GM12801 (cell line): ENCODE results near the gene RAB11B.

Experiments
- TF ChIP-seq, protein P1 (sequence below): IDR thresholded peaks from one replicate; pipeline ENCODE4 v1.5.1; 2011; ENCODE audit warnings: control low read depth; ENCODE audit not compliant: insufficient read length; ENCODE audit errors: extremely low read depth

The RAB11B gene

DNA sequence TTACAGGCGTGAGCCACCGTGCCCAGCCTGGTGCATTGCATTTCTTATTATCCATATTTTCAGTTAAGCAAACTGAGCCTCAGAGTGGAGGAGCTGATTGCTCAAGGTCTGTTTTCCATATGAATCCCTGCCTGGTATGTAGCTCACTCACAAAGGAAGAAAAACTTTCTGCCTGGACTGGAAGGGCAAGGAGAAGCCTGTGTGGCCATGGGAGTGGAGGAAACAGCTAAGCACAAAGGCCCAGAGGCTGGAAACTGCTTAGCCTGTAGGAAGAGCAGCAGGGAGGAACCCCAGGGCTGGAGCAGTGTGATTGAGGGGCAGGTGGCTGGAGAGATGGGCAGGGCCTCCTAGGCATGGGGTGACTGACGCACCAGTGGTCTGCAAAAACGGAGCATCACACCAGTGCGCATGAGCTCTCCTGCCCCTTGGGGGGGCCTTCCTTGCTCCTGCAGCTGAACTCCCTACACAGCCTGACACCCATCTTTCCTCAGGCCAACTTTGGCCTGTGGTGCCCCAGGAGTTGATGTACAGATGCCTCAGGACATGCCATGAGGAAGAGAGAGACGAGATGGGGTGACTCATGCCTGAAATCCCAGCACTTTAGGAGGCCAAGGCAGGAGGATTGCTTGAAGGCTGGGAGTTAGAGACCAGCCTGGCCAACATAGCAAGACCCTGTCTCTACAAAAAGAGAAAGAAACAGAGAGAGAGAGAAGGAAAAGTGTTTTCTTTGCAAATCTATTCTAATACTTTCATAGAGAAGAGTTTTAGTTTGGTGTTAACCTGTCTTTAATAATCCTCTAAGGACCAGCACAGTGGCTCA lies 51.8 kb downstream of the RAB11B start:
- TF ChIP-seq, protein P1, sequence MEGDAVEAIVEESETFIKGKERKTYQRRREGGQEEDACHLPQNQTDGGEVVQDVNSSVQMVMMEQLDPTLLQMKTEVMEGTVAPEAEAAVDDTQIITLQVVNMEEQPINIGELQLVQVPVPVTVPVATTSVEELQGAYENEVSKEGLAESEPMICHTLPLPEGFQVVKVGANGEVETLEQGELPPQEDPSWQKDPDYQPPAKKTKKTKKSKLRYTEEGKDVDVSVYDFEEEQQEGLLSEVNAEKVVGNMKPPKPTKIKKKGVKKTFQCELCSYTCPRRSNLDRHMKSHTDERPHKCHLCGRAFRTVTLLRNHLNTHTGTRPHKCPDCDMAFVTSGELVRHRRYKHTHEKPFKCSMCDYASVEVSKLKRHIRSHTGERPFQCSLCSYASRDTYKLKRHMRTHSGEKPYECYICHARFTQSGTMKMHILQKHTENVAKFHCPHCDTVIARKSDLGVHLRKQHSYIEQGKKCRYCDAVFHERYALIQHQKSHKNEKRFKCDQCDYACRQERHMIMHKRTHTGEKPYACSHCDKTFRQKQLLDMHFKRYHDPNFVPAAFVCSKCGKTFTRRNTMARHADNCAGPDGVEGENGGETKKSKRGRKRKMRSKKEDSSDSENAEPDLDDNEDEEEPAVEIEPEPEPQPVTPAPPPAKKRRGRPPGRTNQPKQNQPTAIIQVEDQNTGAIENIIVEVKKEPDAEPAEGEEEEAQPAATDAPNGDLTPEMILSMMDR = no peak

DNA sequence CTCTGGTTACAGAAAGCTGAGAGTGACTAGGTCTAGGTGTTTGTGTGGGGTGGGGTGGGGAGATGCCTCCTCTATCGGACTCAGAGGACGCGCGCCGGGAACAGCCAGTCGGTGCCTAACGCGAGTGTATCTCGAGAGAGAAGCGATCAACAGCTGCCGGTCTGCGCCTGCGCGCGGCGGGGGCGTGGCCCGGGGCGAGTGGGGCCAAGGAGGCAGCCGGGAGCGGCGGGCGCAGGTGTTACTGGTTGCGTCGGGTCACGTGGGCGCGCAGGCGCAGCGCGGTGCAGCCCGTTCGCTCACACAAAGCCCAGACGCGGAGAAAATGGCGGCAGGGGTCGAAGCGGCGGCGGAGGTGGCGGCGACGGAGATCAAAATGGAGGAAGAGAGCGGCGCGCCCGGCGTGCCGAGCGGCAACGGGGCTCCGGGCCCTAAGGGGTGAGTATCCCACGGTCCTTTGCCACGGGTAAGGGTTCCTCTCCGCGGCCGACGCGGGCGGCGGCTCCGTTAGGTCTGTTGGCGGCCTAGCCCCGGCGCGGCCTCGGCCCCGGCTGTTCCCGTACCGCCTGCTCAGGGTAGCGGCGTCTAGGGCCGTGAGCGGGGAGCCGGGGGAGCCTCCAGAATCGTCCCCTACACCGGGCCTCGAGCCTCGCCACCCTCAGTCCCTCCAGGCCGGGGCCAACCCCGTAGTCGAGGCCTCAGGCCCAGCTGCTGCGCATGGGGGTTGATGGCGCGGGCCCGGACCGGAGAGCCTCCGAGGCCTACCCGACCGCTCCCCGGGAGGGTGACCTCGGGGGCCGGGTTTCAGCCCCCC lies 54.7 kb downstream of the RAB11B start, which contains the start of gene HNRNPM:
TSS of gene HNRNPM (plus strand) at position 299 of the 811 bp plus-strand sequence. CDS start at position 323, 24 bp downstream.
- TF ChIP-seq, protein P1 = no peak

DNA sequence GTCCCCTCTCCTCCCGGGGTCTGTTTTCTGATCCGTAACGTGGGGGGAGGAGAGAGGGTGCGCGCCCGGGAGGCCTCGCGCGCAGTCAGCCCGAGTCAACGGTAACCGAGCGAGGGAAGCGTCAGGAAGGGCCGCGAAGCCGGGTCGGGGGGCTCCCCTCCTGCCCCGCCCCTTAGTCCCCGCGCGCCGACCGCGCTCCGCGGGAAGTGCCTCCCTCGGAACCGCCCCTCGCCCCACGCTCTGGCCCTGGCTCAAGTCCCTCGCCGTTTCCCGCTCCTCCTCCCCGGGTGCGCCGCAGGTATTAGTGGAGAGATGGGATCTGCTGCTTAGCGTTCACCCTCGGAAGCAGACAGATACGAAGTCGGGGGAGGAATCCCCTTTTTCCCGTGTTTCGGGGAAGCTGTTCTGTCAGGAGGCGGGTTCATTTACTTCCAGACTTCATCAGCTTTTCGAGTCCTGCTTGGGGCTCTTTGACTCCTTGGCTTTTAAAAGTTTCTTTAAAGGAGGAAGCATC lies 55.4 kb downstream of the RAB11B start:
- TF ChIP-seq, protein P1 = no peak

DNA sequence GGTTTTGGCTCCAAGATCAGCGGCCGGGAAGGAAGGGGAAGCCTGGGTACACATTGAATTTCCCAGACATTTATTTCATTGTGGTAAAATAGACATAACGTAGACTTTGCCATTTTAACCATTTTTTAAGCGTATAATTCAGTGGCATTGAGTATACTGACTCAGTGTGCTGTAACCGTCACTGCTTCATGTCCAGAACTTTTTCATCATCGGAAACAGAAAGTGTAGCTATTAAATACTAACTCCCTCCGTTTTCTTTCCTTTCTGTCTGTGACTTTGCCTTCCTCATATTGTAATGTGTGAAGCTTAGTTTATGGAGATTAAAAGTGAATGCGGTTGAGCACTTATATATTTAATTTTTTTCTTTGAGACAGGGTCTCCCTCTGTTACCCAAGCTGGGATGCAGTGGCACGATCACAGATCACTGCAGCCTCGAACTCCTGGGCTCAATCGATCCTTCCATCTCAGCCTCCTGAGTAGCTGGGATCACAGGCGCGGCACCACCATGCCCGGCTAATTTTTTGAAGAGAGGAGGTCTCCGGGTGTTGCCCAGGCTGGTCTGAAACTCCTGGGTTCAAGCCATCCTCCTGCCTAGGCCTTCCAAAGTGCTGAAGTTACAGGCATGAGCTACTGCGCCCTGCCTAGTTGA lies 56.0 kb downstream of the RAB11B start:
- TF ChIP-seq, protein P1 = no peak

DNA sequence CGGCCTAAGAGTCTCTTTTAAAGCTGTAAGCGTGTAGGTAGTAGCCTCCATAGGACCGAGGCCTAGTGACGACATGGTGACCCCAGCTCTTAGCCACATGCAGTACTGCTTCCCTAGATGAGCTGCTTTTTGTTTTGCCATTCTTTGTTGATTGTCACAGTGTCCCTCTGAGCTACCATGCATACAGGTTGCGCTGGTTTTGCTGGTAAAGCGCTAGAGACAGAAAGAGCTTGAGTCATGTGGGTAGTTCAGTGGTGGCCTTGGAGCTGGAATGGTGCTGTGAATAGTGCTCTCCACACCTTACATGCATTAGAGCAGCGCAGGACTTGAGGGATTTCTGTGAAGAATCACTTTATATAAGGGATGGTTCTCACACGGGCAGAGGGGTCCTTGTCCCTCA lies 59.7 kb downstream of the RAB11B start:
- TF ChIP-seq, protein P1 = no peak

DNA sequence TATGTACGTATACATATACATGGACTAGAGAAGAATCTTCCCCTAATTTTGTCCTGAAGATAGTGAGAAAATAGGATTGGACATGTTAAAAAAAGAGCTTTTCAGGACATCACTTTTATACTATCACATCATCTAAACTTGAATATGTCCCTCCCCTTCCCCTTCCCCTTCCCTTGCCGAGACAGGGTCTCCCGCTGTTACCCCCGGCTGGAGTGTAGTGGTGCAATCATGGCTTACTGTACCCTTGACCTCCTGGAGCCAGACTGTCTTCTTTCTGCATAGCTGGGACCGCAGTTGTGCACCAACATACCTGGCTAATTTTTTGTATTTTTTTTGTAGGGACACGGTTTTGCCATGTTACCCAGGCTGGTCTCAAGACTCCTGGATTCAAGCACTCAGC lies 61.2 kb downstream of the RAB11B start:
- TF ChIP-seq, protein P1 = no peak

DNA sequence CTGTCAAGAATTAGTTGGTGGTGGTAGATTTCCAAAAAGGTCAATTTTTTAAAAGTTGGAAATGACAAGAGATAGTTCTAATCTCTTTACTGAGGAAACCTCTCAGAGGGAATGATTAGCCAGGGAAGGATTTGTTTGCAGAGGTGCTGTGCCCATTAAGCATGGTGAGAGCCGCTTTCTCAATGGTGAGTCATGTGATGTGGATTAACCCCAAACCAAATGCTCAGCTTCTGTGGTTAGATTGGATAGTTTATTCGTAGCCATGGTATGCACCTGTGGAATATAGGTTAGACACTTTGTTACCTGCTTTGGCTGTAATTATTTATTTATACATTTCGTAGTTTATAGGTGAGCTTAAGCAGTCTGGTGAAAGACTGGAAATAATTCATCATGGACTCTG lies 61.7 kb downstream of the RAB11B start:
- TF ChIP-seq, protein P1 = no peak
